ENCODE data around the gene ANKRD11.

ANKRD11 gene

DNA sequence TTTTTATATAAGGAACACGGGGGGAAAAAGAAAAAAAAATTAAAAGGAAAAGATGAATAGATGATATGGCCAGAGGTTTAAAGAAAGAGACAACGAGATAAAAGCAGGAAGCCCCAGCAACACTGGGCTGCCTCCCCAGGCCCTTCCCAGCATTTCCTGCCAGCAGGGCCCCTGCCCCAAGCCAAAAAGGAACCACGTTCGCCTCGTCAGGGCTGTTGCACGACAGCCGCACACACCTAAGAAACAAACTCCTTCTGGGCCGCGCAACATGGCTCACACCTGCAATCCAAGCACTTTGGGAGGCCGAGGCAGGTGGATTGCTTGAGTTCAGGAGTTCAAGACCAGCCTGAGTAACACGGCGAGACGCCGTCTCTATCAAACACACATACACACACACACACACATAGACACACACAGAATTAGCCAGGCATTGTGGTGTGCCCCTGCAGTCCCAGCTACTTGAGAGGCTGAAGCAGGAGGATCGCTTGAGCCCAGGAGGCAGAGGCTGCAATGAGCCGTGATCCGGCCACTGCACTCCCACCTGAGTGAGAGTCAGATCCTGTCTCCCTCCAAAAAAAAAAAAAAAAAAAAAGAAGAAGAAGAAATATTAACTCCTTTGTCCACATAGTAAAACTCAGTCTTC lies 83.0 kb downstream of the ANKRD11 start:
- Histone ChIP-seq H2AFZ (ENCODE audit: low read length) (no peak overlapping the region), H3K4me3 (ENCODE audit: low read length, poor library complexity, severe bottlenecking) (no peak overlapping the region), H3K9ac (ENCODE audit: low read depth, low read length, poor library complexity, severe bottlenecking) (no peak overlapping the region), H4K20me1 (ENCODE audit: insufficient read depth, low read length, poor library complexity, severe bottlenecking) (peaks cover 71% of the 10 kb centered on the region), H3K4me2 (ENCODE audit: low read depth, low read length, poor library complexity, severe bottlenecking) (peak overlapping the region; percentile 31), H3K4me1 (ENCODE audit: insufficient read depth, low read length, poor library complexity, severe bottlenecking) (peaks cover 32% of the 10 kb centered on the region), H3K36me3 (ENCODE audit: insufficient read depth, low read length) (no peaks in the 10 kb centered on the region), H3K27me3 (ENCODE audit: insufficient read depth, low read length, poor library complexity, severe bottlenecking) (no peaks in the 10 kb centered on the region), H3F3A (ENCODE audit: low read depth) (no peaks in the 10 kb centered on the region), H3K9me3 (ENCODE audit: insufficient read depth, low read depth, low read length) (no peaks in the 10 kb centered on the region), H3K79me2 (ENCODE audit: insufficient read depth, low read length) (peaks cover 98% of the 10 kb centered on the region), H3K9me2 (replicated peaks; ENCODE audit: low read depth, low read length) (no peaks in the 10 kb centered on the region)
- TF ChIP-seq EZH2phosphoT487 (IDR thresholded peaks at IDR 0.05; ENCODE audit: borderline replicate concordance), result no peak
- TF ChIP-seq, protein P1, sequence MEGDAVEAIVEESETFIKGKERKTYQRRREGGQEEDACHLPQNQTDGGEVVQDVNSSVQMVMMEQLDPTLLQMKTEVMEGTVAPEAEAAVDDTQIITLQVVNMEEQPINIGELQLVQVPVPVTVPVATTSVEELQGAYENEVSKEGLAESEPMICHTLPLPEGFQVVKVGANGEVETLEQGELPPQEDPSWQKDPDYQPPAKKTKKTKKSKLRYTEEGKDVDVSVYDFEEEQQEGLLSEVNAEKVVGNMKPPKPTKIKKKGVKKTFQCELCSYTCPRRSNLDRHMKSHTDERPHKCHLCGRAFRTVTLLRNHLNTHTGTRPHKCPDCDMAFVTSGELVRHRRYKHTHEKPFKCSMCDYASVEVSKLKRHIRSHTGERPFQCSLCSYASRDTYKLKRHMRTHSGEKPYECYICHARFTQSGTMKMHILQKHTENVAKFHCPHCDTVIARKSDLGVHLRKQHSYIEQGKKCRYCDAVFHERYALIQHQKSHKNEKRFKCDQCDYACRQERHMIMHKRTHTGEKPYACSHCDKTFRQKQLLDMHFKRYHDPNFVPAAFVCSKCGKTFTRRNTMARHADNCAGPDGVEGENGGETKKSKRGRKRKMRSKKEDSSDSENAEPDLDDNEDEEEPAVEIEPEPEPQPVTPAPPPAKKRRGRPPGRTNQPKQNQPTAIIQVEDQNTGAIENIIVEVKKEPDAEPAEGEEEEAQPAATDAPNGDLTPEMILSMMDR (conservative IDR thresholded peaks at IDR 0.05; ENCODE audit: low read length), result no peak

DNA sequence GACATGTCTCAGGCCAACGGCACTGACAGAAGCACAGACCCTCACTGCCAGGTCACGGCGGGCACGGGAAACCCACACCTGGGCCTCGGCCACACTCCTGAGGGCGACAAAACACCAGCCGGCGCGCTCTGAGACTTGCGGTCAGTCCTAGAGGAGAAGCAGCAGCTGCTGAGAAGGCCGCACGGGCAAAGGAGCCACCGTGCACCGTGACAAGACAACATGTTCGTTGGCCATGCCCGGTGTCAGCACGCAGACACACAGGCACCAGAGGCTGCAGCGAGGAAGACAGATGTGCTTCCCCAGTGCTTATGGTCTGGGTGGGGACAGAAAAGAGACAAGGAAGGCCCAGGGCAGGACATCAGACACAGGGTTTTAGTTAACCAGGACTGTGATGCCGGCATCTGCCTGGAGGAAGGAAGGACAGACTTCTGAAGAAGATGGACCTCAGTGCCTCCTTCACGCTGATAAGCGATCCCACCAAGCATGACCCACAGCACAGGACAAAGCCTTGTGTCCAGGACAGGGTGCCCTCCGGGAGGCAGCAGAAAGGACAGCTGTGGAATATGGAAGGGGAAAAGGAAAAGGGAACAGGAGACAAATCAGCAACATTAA lies 84.0 kb downstream of the ANKRD11 start:
- Histone ChIP-seq H2AFZ (ENCODE audit: low read length) (no peak overlapping the region), H4K20me1 (ENCODE audit: insufficient read depth, low read length, poor library complexity, severe bottlenecking) (peaks cover 69% of the 10 kb centered on the region), H3K4me1 (ENCODE audit: insufficient read depth, low read length, poor library complexity, severe bottlenecking) (peaks cover 32% of the 10 kb centered on the region), H3K79me2 (ENCODE audit: insufficient read depth, low read length) (peaks cover 99% of the 10 kb centered on the region), H3K4me3 (ENCODE audit: low read length, poor library complexity, severe bottlenecking) (no peak overlapping the region), H3K4me2 (ENCODE audit: low read depth, low read length, poor library complexity, severe bottlenecking) (no peak overlapping the region), H3F3A (ENCODE audit: low read depth) (no peaks in the 10 kb centered on the region), H3K27me3 (ENCODE audit: insufficient read depth, low read length, poor library complexity, severe bottlenecking) (no peaks in the 10 kb centered on the region), H3K9me2 (replicated peaks; ENCODE audit: low read depth, low read length) (no peaks in the 10 kb centered on the region), H3K9ac (ENCODE audit: low read depth, low read length, poor library complexity, severe bottlenecking) (no peak overlapping the region), H3K36me3 (ENCODE audit: insufficient read depth, low read length) (no peaks in the 10 kb centered on the region), H3K9me3 (ENCODE audit: insufficient read depth, low read depth, low read length) (no peaks in the 10 kb centered on the region)
- TF ChIP-seq, protein P1 (conservative IDR thresholded peaks at IDR 0.05; ENCODE audit: low read length), result no peak
- TF ChIP-seq EZH2phosphoT487 (IDR thresholded peaks at IDR 0.05; ENCODE audit: borderline replicate concordance), result no peak

DNA sequence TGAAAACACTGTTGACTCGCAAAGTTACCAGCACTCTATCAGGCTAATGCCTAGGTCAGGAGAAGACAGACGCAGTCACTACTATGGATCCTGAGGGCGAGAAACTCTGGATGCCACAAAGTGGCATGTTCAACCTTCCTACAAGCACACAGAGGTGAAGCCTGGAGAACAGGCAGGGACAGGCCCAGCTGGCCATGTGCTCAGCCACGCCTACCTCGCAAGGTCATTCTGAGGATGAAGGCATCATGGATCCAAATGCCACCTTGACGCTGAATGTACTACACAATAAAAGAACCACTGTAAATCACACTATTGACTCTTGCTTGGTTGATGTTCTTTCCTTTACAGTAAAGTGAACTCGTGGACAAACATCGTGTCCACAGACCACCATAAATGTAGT lies 85.8 kb downstream of the ANKRD11 start:
- no peaks in the 10 kb centered on the region for H3K9me3 ChIP-seq (ENCODE audit: insufficient read depth, low read depth, low read length)
- no peak for TF ChIP-seq EZH2phosphoT487 (IDR thresholded peaks at IDR 0.05; ENCODE audit: borderline replicate concordance)
- TF ChIP-seq, protein P1 (conservative IDR thresholded peaks at IDR 0.05; ENCODE audit: low read length), result no peak
- H3F3A ChIP-seq (ENCODE audit: low read depth), result no peaks in the 10 kb centered on the region
- H3K36me3 ChIP-seq (ENCODE audit: insufficient read depth, low read length), result no peaks in the 10 kb centered on the region
- no peaks in the 10 kb centered on the region for H3K9me2 ChIP-seq (replicated peaks; ENCODE audit: low read depth, low read length)
- H2AFZ ChIP-seq (ENCODE audit: low read length), result no peak overlapping the region
- peaks cover 56% of the 10 kb centered on the region for H4K20me1 ChIP-seq (ENCODE audit: insufficient read depth, low read length, poor library complexity, severe bottlenecking)
- no peak overlapping the region for H3K4me3 ChIP-seq (ENCODE audit: low read length, poor library complexity, severe bottlenecking)
- H3K4me2 ChIP-seq (ENCODE audit: low read depth, low read length, poor library complexity, severe bottlenecking), result no peak overlapping the region
- peaks cover 87% of the 10 kb centered on the region for H3K79me2 ChIP-seq (ENCODE audit: insufficient read depth, low read length)
- no peak overlapping the region for H3K9ac ChIP-seq (ENCODE audit: low read depth, low read length, poor library complexity, severe bottlenecking)
- H3K4me1 ChIP-seq (ENCODE audit: insufficient read depth, low read length, poor library complexity, severe bottlenecking), result peaks cover 23% of the 10 kb centered on the region
- H3K27me3 ChIP-seq (ENCODE audit: insufficient read depth, low read length, poor library complexity, severe bottlenecking), result no peaks in the 10 kb centered on the region

All from Loucy (cell line).